ENCODE data around the gene RHAG. TPM values are rescaled to one million over a fixed set of nuclear protein-coding genes. Genes with fewer than 3 reads are reported as not detected.

Gene RHAG
- total RNA-seq, 1 experiment from 2014 or later, result 0.57 TPM

DNA sequence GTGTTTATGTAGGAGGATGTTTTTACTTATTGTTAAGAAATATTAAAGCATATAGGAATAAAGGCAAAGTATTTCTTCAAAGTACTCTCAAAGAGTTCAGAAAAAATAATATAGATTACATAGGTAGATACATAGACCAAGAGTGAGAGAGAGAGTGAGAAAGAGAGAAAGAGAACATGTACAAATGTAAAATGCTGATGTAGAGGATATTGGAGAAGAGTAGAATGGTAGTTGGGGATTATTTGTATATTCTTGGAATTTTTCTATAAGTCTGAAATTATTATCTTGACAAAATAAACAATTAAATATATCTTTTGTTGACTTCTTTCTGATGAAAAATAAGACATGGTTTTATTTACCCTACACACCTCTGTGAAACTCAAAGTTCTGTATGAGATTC lies 57.0 kb downstream of the RHAG start:
- Histone ChIP-seq H3K4me2 (ENCODE audit: low read length) (no peak overlapping the region), H3K4me1 (ENCODE audit: control insufficient read depth in 1 of 2, insufficient read depth in 2 of 2, low read length in 2 of 2) (no peaks in the 10 kb centered on the region), H3K27me3 (ENCODE audit: insufficient read depth, low read length) (no peaks in the 10 kb centered on the region), H3K9me2 (ENCODE audit: insufficient read depth) (no peaks in the 10 kb centered on the region), H3K27ac (ENCODE audit: low read depth, low read length) (no peak overlapping the region), H4K20me1 (ENCODE audit: insufficient read depth) (no peaks in the 10 kb centered on the region), H3K79me2 (ENCODE audit: insufficient read depth, low read length) (no peaks in the 10 kb centered on the region), H3K9ac (ENCODE audit: low read length) (no peak overlapping the region), H3K9me3 (ENCODE audit: control insufficient read depth in 1 of 2, insufficient read depth in 1 of 2, low read depth in 1 of 2, low read length in 2 of 2) (no peaks in the 10 kb centered on the region), H3K4me3 (replicated peaks in 1 of 2; ENCODE audit: low read depth in 1 of 2, low read length in 2 of 2) (no peak overlapping the region), H2AFZ (ENCODE audit: low read depth, low read length, poor library complexity, severe bottlenecking) (no peak overlapping the region), H3K36me3 (ENCODE audit: control insufficient read depth in 1 of 2, insufficient read depth in 2 of 2, low read length in 2 of 2) (no peaks in the 10 kb centered on the region)
- ATAC-seq (no peak), DNase-seq (ENCODE audit: low read depth, low spot score) (no peak)
- no TSS peak for BruUV-seq (replicated peaks)
- intact Hi-C loops (cut with micrococcal nuclease), result no loop called here
- TF ChIP-seq EZH2phosphoT487 (IDR thresholded peaks at IDR 0.05; ENCODE audit: borderline replicate concordance) (no peak), POLR2A (IDR thresholded peaks at IDR 0.05; ENCODE audit: borderline replicate concordance, extremely low read depth, insufficient read depth, insufficient read length) (no peak), JUND (IDR thresholded peaks at IDR 0.05) (no peak), ZFX (IDR thresholded peaks at IDR 0.05) (no peak)
- POLR2A ChIA-PET, result no interaction called here
- RAD21 ChIA-PET (ENCODE audit: low non-redundant PET in 1 of 2, low total read pairs in 2 of 2, uncharacterized antibody in 2 of 2, unreplicated experiment in 2 of 2), result no interaction called here
- CTCF ChIA-PET, result no interaction called here

DNA sequence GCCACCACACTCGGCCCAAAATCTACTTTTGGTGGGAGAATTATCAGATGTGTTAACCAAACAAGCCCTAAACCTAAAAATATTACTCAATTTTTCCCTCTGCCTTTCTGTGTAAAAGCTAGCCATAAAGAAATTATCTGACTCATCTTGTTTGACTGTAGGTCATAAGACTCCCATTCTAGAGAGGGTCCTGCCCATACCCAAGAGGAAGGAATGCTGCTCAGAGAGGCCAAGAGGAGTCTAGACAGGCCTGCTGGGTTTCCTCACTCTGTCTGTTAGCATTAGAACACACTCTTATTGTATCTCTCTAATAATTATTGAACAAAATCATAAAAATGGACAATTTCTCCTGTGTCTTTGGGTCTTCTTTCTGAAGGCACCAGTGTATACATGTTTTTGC lies 60.0 kb downstream of the RHAG start:
- TF ChIP-seq SP1 (IDR thresholded peaks at IDR 0.05; ENCODE audit: low read depth) (no peak), EZH2 (IDR thresholded peaks at IDR 0.05) (no peak), CEBPB (IDR thresholded peaks at IDR 0.05; ENCODE audit: low read depth) (no peak), SIN3A (IDR thresholded peaks at IDR 0.05; ENCODE audit: low read depth) (no peak), YY1 (IDR thresholded peaks at IDR 0.05; ENCODE audit: extremely low read depth, insufficient replicate concordance, low read depth, low read length) (no peak), ZNF274 (IDR thresholded peaks at IDR 0.05; ENCODE audit: low read depth, low read length) (no peak)
- TF ChIP-seq, protein P1, sequence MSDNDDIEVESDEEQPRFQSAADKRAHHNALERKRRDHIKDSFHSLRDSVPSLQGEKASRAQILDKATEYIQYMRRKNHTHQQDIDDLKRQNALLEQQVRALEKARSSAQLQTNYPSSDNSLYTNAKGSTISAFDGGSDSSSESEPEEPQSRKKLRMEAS (IDR thresholded peaks at IDR 0.05), result no peak
- TF ChIP-seq, protein P2, sequence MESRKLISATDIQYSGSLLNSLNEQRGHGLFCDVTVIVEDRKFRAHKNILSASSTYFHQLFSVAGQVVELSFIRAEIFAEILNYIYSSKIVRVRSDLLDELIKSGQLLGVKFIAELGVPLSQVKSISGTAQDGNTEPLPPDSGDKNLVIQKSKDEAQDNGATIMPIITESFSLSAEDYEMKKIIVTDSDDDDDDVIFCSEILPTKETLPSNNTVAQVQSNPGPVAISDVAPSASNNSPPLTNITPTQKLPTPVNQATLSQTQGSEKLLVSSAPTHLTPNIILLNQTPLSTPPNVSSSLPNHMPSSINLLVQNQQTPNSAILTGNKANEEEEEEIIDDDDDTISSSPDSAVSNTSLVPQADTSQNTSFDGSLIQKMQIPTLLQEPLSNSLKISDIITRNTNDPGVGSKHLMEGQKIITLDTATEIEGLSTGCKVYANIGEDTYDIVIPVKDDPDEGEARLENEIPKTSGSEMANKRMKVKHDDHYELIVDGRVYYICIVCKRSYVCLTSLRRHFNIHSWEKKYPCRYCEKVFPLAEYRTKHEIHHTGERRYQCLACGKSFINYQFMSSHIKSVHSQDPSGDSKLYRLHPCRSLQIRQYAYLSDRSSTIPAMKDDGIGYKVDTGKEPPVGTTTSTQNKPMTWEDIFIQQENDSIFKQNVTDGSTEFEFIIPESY (IDR thresholded peaks at IDR 0.05; ENCODE audit: extremely low read depth, insufficient replicate concordance, low read length), result no peak
- TF ChIP-seq, protein P3, sequence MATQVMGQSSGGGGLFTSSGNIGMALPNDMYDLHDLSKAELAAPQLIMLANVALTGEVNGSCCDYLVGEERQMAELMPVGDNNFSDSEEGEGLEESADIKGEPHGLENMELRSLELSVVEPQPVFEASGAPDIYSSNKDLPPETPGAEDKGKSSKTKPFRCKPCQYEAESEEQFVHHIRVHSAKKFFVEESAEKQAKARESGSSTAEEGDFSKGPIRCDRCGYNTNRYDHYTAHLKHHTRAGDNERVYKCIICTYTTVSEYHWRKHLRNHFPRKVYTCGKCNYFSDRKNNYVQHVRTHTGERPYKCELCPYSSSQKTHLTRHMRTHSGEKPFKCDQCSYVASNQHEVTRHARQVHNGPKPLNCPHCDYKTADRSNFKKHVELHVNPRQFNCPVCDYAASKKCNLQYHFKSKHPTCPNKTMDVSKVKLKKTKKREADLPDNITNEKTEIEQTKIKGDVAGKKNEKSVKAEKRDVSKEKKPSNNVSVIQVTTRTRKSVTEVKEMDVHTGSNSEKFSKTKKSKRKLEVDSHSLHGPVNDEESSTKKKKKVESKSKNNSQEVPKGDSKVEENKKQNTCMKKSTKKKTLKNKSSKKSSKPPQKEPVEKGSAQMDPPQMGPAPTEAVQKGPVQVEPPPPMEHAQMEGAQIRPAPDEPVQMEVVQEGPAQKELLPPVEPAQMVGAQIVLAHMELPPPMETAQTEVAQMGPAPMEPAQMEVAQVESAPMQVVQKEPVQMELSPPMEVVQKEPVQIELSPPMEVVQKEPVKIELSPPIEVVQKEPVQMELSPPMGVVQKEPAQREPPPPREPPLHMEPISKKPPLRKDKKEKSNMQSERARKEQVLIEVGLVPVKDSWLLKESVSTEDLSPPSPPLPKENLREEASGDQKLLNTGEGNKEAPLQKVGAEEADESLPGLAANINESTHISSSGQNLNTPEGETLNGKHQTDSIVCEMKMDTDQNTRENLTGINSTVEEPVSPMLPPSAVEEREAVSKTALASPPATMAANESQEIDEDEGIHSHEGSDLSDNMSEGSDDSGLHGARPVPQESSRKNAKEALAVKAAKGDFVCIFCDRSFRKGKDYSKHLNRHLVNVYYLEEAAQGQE (IDR thresholded peaks at IDR 0.05; ENCODE audit: low read depth), result no peak
- H3K9me3 ChIP-seq (ENCODE audit: control insufficient read depth in 1 of 2, insufficient read depth in 1 of 2, low read depth in 1 of 2, low read length in 2 of 2), result no peaks in the 10 kb centered on the region
- no peak overlapping the region for H2AFZ ChIP-seq (ENCODE audit: low read depth, low read length, poor library complexity, severe bottlenecking)
- BruUV-seq (replicated peaks), result no TSS peak
- H3K9me2 ChIP-seq (ENCODE audit: insufficient read depth), result no peaks in the 10 kb centered on the region
- ATAC-seq, result no peak
- ChIA-PET RAD21 (ENCODE audit: low non-redundant PET in 1 of 2, low total read pairs in 2 of 2, uncharacterized antibody in 2 of 2, unreplicated experiment in 2 of 2) (no interaction called here), CTCF (no interaction called here), POLR2A (no interaction called here)
- H3K4me3 ChIP-seq (replicated peaks in 1 of 2; ENCODE audit: low read depth in 1 of 2, low read length in 2 of 2), result no peak overlapping the region
- DNase-seq (ENCODE audit: low read depth, low spot score), result no peak
- H3K4me1 ChIP-seq (ENCODE audit: control insufficient read depth in 1 of 2, insufficient read depth in 2 of 2, low read length in 2 of 2), result no peaks in the 10 kb centered on the region
- no peaks in the 10 kb centered on the region for H4K20me1 ChIP-seq (ENCODE audit: insufficient read depth)
- H3K79me2 ChIP-seq (ENCODE audit: insufficient read depth, low read length), result no peaks in the 10 kb centered on the region
- intact Hi-C loops (cut with micrococcal nuclease), result no loop called here
- H3K36me3 ChIP-seq (ENCODE audit: control insufficient read depth in 1 of 2, insufficient read depth in 2 of 2, low read length in 2 of 2), result no peaks in the 10 kb centered on the region
- no peak overlapping the region for H3K27ac ChIP-seq (ENCODE audit: low read depth, low read length)
- no peaks in the 10 kb centered on the region for H3K27me3 ChIP-seq (ENCODE audit: insufficient read depth, low read length)
- H3K4me2 ChIP-seq (ENCODE audit: low read length), result no peak overlapping the region
- H3K9ac ChIP-seq (ENCODE audit: low read length), result no peak overlapping the region
